ENCODE results near the gene LRRC42. TPM values are rescaled to one million over a fixed set of nuclear protein-coding genes. Genes with fewer than 3 reads are reported as not detected.

The LRRC42 gene
- total RNA-seq, result 23.6 and 28.2 TPM in 2 replicates

DNA sequence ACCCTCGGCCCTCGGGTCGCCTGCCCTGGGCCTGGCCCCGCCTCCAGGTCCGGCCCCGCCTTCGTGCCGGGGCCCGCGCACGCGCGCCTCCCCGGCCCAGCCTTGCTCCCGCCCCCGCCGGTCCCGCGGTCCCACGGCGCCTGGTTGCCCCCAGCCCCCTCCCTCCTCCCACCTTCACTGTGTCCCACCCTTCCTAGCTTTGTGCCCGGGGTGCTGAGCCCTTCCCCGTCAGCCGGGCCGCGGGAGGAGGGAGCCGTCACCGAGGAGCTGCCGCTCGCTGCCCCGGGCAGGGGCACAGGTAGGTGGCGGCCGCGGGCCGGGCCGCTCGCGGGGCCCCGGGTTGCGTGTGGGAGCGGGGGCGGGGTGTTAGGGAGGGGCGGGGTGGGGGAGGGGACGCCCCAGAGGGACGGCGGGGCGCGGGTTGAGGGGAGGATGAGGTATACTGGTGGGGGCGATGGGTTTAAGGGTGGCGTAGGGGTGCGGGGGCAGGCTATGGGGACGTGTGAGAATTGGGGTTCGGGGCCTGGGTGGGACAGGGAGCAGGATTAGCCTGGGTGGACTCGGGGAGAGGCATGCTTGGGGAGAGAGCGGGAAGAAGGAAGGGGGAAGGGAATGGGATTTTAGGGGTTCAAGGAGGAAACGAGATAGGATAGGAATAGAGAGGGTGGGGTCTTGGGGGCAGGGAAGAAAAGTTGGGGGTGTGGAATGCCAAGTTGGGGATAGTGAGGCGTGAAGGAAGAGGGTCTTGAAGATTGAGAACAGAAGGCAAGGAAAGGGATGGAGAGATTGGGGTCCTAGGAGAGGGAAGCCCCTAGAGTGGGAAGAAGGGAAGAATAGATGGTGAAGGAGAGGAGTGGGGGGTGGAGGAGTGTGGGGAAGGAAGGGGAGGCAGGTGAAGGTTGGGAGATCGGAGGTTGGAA lies at the start of gene LRRC42:
LRRC42 (plus strand) TSS at position 99 of the 920 bp plus-strand sequence. CDS start 5,650 bp downstream, outside the sequence.
- peak; percentile 87 for DNase-seq

DNA sequence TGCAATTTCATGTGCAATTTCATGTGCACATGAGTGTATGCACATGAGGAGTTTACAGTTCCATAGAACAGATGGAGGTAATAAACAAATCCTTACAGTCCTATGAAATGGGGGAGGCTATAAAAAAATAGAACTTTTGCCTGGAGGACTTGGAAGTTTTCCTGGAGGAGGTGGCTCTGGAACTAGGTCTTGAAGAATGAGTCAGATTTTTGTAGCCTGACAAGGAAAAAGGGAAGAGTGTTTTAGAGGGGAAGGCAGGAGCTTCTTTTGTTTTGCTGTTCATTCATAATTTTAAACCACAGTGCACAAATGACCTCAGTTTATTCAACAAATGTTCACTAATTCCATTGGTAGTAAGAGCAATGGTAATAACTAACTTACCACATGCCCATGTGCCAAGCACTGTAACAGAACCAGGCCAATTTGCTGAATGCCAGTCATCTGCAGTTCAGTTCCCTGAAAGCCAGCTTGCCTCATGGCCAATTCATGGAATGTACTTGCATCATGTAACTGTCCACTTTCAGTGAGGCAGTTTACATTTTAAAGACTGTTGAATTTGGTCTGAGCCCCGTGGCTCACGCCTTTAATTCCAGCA lies 49.4 kb upstream of the LRRC42 start:
- DNase-seq, result no peak

DNA sequence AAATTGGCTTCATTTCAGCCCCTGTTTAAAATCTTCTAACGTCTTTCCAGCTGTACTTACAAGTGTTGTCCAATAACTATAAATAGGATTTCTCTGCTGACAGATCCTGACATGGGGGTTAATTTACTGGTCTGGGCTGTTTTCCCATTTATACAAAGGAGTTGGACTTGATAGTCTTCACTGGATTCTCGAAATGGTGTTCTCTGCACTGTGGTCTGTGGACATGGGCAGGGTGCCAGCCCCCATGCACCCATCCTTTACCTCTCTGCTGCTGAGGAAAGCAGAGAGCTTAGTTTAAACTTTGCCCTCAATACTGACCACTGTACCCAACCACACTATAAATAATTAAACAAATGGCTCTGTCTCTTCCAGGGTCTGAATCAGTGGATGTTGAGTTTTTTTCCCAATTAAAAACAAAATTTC lies 46.9 kb upstream of the LRRC42 start:
- DNase-seq, result no peak

GRCh38 chr1:53899708-53900107 lies 46.4 kb upstream of the LRRC42 start:
- DNase-seq, result no peak

- no peak for DNase-seq
Observed at GRCh38 chr1:53902235-53903138, 43.7 kb upstream of the LRRC42 start.

DNA sequence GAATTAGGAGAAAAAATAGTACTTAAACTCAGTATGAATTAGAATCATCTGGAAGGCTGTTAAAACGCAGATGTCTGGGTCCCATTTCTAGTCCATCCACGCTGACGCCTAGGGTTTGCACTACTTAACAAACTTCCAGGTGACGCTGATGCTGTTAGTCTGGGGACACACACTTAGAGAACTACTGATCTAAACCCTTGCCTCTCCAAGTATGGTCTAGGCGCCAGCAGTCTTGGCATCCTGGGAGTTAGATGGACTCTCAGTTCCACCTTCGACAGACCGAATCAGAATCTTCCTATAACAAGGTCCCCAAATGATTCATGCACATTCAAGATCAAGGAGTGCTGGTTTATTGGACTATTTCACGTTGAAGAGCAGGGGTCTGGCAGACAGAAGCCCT lies 40.6 kb upstream of the LRRC42 start:
- DNase-seq, result no peak

GRCh38 chr1:53906121-53906520 lies 40.0 kb upstream of the LRRC42 start:
- DNase-seq, result no peak

DNA sequence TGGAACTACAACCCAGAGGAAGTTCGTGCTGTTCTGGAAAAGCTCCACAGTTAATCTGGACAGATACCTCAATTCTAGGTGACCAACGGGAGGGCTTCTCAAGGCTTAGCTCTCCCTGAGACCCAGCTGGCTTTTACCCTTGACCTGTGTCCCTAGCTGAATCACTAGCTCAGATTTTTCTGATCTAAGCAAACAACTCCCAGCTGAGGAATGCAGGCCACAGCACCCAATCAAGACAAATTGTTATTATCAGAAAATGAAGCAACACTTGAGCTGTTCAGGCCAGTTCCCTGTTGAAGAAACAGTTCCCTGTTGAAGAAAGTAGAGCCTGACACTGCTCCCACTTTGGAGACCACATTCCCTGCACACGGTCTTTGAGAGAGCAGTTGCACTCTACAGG lies 36.2 kb upstream of the LRRC42 start:
- DNase-seq, result no peak

DNA sequence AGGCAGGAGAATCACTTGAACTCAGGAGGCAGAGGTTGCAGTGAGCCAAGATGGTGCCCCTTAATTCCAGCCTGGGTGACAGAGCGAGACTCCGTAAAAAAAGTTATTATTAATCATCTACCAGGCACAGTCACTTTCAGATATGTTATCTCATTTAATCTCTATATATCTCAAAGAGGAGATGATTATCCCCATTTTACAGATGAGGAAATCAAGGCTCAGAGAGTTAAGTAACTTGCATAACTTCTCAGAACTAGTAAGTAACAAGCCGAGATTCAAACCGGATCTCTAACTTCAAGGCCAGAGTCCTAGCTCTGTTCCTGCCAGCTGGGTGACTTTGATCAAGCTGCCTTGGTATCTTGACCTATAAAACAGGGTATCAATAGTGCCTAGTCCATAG lies 34.7 kb upstream of the LRRC42 start:
- no peak for DNase-seq

GRCh38 chr1:53913352-53914033 lies 32.7 kb upstream of the LRRC42 start:
- no peak for DNase-seq

- no peak for DNase-seq
Observed at GRCh38 chr1:53918343-53918742, 27.8 kb upstream of the LRRC42 start.

- DNase-seq, result no peak
Observed at GRCh38 chr1:53919675-53920066, 26.5 kb upstream of the LRRC42 start.

DNA sequence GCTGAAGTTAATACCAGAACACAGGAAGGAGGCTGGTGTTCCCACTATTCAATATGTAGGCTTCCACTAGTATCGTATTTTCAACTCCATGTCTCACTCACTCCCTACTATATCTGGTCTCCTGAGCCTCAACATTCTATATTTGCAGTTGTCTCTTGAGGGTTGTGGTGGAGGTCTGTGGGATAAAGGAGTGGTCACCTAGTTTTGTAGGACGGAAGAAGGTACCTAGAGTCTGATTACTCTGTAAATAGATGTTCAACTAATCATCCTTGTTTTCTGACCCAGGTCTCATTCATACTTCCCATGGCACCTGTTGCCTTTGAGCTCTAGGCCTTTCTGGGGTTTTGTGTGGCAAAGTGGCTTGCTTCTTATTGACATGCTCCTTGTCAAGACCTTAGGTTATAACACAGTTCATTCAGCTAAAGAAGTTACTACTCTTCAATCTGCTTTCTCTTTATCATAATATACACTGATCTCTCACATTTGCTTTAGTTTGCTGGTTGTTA lies 18.7 kb upstream of the LRRC42 start:
- no peak for DNase-seq

DNA sequence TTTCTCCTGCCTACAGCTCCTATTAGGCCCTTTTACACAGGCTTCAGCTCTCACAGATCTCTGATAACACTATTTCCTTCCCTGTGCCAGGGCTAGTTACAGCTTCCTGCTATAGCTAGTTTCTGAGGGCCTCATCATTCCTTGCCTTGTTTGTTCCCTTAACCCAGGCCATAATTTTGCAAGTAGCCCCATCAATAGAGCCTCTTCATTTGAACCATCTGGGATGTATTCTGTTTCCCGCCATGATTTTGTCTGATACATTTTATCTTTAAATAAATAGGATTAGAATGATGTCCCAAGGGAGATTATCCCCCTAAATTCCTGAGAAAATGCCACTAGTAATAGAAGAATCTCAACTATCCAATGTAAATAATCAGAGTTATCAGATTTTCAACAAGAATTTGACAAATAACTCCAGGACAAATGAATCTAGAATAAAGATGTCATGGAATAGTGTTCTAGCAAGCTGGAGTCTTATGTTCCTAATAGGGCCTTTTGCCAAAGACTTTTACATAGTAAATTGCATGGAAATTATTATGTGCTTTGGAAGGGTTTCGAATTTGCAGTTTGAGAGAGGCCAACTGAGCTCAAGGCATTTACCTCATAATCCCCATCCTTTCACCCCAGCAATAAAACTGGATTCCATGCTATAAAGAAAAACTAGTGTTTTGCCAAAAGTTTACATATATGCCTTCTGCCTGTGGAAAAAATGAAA lies 16.7 kb upstream of the LRRC42 start:
- no peak for DNase-seq

GRCh38 chr1:53930932-53931331 lies 15.2 kb upstream of the LRRC42 start:
- DNase-seq, result no peak

- no peak for DNase-seq
Observed at GRCh38 chr1:53931523-53931922, 14.6 kb upstream of the LRRC42 start.

DNA sequence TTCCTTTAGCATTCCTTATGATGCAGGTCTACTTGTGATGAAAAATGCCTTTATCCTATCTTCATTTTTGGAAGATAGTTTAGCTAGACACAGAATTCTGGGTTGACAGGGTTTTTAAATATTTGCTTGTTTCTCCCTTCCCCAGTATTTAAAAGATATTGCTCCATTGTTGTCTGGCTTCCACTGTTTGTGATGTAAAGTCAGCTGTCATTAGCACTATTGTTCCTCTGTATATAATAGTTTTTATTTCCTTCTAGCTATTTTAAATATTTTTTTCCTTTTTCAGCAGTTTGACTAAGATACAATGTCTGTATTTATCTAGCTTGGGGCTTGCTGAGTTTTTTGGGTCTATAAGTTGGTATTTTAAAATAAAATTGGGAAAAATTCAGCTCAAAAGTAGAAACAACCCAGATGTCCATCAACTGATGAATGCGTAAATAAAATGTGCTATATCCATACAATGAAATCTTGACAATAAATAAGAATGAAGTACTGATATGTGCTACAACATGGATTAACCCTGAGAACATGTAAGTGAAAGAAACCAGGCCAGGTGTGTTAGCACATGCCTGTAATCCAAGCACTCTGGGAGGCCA lies 11.9 kb upstream of the LRRC42 start:
- no peak for DNase-seq

GRCh38 chr1:53936430-53936829 lies 9.7 kb upstream of the LRRC42 start:
- DNase-seq, result no peak

GRCh38 chr1:53938136-53938830 lies 7.9 kb upstream of the LRRC42 start:
- DNase-seq, result no peak

Data from dermis blood vessel endothelial cell (primary cell).